ENCODE results near the gene RNASE8.

Gene RNASE8

DNA sequence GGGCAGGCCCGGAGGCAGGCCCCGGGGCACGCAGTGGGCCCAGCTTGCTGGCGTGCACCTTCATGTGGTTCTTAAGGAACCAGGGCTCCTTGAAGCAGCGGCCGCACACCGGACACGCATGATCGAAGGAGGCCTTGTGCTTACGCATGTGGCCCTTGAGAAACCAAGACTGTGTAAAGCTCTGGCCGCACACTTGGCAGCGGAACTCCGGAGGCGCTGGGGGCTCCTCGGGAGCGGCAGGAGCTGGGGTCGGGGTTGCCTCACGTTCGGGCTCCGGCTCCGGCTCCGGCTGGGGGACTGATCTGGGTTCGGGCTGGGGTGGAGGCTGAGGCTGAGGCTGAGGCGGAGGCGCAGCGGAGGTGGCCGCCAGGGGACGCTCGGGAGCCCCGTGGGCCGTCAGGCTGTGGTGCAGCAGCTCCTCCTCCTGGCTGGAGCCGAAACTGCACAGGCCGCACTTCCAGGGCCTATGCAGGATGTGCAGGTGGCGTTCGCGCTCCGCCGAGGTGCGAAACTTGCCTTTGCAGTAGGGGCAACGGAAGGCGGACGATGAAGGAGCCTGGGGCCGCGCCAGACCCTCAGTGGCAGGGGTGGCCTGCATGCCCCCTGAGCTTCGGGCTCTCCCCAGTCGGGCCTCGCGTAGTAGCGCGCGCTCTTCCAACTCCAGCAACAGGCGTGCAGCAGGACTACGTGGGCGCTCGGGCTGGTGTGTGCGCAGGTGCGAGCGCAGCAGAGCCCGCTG is 34.8 kb downstream of the RNASE8 start:
- DNase-seq (ENCODE audit: low read depth): peak; percentile 82

DNA sequence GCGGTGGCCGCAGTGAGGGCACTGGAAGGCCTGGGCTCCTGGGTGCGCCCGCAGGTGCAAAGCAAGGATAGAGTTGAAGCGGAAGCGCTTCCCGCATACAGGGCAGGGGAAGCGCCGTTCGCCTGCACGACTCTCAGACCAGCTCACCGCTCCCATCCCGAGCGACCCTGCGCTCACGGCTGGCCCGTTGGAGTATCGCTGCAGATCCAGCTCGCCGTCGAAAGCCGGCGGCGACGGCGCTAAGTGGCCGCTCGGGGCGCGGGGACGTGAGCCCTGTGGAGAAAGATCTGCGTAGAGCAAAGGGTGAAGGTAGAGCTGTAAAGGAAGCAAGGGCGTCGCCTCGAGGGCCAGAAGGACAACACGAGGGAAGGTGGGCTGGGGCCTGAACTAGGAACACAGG is 35.4 kb downstream of the RNASE8 start:
- no peak for DNase-seq (ENCODE audit: low read depth)

DNA sequence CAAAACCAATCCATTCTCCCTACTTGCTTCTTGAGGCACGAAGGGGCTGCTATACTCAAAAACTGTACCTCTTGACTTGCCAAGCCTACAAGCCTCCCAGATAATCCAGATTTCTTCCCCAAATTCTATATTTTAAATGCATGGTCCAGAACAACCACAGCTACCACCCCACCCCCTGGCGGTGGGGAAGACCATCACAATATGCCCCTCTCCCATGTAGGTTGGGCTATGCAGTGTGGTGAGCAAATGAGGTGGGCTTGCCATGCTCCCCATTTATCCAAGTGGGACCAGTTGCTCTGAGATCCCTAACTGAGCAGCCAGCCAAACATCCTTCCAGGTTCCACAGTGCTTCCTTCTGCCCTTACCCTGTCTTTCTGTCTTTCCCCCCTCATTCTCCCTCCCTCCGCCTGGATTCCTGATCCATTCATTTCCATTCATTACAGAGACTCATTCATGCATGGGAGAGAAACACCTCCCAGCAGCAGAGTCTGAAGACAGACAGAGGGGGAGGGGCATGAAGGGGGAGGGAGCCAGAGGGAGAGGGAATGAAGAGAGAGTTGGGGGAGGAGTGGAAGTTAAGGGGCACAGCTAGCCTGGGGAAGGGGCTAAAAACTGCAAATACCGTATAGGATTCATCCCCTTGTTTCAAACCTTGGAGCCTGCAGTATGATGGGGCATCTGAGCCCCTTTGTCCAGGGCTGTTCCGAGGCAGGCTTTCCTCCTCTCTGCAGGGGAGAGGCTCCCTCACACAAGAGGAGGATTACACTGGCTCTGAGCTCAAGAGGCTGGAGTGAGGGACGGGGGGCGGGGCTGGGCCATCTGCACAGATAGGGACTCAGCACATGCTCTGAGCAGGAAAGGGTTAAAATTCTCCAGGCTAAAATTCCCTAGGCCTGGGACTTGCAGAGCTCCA is 36.4 kb downstream of the RNASE8 start:
- DNase-seq (ENCODE audit: low read depth): no peak

DNA sequence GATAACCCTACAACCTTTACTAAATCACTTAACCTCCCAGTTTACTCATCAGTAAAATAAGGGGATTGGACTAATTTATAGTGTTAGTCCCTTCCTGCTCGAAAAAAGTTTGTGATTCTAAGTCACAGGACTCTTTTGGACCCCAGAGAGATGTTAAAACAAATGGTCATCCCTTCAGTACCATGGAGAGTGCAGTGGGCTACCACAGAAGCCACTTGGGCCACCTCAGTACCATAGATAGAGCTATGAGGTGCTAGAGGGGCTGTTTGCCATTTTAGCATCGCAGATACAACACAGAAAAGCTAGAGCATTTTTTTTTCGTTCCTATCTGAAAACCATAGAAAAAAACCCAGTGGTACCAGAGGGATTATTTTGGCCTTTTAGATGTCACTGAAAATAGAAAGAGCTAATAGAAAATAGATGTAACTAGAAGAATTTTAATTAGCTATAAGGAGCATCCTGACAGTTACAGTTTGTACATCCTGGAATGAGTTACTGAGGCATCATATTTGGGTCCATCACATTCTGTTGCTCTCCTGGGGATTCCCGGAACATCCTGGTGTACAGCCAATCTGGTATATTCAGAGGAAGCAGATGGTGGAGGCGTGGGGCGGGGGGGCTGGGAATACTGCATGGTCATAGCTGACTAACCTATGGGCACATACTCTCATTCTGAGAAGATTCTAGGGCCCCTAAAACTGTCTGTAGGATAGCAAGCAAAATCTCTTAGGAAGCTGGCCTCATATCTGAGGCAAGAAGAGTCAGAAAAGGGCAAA is 38.0 kb downstream of the RNASE8 start:
- DNase-seq (ENCODE audit: low read depth): no peak

DNA sequence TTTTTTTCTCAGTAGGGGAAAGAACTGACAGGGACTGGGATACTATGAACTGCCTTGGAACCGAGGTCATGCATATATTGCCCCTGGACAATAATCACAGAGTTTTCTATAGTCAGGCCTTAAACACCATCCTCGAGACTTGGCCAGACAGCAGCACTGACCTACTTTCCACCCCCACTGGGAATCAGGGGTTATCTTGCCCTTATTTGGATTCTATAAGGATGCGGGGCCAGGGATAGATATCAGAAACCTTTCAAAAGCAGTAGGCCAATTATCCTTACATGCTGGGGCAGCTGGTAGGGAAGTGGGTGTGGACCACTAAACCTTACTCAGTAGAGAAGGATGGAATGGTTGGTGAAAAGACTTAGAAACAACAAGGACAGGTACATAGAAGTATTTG is 38.8 kb downstream of the RNASE8 start:
- no peak for DNase-seq (ENCODE audit: low read depth)

DNA sequence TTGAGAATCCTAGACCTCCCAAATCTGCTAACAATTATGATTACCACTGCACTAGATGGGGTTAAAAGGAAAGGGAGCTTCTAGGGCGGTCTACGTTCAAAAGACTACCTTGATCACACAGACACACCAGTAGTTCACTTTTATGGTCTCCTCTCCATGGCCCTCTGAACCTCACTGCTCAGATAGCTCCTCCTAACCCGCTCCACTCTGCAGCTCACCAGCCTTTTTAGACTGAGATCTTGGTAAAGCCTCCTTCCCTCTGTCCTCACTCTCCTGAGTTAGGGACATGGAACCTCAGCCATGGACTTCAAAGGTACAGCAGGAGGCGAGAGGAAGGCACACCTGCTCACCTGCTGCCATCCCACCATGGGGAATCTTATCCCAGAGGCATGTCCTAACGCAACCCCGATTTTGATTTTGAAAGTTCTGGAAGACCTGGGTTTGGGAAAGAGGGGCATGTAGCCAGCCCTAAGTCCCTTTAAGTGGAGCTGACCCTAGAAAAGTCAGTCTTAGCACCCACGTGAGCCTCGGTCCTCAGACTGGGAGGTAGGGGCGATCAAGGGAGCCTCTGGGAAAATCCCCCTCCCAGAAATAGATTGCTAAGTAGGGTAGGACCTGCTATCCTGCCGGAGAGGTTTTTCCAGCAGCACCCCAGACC is 39.5 kb downstream of the RNASE8 start:
- DNase-seq (ENCODE audit: low read depth): no peak

DNA sequence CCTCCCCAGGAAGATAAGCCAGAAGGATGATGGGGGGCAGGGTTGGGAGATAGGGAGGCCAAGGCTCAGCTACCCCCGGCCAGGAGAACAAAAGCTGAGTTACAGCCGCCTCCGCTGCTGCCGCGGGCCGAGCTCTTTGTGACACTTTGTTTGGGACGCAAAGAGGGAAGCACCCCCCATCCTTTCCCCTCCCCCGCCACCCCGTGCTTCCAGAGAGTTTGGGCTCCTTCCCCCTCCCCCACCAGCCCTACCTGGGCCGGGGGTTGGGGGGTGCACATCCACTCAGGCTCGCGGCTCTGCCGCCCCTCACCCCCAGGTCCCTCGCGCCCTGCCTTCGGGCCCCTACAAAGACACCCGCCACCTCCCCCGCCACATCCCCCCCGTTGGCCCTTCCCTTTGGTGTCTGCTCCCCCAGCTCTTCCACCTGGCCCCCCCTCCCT is 40.0 kb downstream of the RNASE8 start:
- no peak for DNase-seq (ENCODE audit: low read depth)

DNA sequence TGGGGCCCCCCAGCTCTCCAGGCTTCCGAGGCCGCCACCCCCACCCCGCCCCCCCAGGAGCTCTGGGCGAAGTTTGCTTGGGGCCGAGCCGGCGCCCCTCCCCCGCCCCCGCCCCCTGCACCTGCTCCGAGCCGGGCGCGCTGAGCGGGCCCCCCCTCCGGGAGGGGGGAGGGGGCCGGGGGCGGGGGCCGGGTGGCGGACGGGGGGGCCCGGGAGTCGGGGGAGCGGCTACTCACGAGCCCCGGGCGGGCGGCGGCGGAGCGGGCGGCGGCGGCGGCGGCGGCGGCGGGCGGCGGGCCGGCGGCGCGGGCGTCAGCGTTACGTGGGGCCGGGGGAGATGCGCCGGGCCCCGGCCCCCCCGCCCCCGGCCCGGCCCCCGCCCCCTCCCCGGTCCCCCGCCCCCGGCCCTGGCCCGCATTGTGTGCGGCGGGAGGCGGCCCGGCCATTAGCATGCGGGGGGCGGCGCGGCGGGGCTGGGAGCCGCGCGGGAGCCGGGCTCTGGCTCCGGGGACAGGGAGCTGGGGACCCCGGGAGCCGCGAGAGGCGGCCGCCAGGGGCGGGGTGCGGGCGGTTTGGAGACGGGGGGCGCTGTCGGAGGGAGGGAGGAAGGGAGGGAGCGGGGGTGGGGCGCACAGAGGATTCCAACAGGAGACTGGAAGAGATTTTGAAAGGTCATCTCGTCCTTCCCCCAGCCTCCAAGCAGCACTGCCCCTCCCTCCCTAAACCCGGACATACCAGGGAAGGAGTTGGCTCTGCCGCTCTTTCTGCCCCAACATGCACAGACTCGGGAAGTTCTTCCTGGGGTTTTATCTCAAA is 40.7 kb downstream of the RNASE8 start, which contains the start of gene ZNF219:
TSS of gene ZNF219 (minus strand) at position 580 of the 816 bp plus-strand sequence. CDS start 5,064 bp downstream, outside the sequence.
- no peak for DNase-seq (ENCODE audit: low read depth)

DNA sequence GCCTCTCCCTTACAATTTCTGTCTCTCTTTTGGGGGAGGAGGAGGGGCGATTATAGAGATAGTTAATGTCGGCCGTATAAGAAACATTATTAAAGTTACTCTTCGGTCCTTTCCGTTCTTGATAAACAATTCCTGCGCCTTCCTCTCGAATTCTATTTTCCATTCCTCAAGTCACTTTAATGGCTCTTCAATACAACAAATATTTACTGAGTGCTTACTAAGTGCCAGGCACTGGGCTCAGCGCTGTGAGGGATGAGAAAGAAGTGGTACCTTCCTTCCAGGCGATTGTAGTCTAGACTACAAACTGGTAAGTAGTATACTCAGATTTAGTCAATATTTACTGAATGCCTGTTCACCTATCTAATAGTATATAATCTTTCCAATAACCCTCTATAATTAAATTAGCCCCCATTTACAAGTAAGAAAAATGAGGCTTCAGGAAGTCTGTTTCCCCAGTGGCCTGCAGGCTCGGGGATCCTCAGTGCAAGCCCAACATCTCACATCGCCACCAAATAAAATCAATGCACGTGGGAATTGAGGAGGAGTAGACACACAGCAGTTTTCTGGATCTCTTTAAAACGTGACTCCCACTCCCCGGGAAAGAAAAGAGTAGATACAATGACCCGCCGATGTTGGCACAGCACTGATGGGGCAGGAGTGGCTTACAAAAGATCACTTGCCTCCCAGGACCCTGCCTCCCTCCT is 41.4 kb downstream of the RNASE8 start:
- DNase-seq (ENCODE audit: low read depth): no peak

- DNase-seq (ENCODE audit: low read depth): no peak
Measured at GRCh38 chr14:21099596-21099985, 42.0 kb downstream of the RNASE8 start.

- DNase-seq (ENCODE audit: low read depth): no peak
Measured at GRCh38 chr14:21100931-21101330, 43.3 kb downstream of the RNASE8 start, which contains the start of gene TMEM253. TSS of gene TMEM253 (plus strand) at chr14:21101066. CDS start at chr14:21101344, 278 bp downstream.

DNA sequence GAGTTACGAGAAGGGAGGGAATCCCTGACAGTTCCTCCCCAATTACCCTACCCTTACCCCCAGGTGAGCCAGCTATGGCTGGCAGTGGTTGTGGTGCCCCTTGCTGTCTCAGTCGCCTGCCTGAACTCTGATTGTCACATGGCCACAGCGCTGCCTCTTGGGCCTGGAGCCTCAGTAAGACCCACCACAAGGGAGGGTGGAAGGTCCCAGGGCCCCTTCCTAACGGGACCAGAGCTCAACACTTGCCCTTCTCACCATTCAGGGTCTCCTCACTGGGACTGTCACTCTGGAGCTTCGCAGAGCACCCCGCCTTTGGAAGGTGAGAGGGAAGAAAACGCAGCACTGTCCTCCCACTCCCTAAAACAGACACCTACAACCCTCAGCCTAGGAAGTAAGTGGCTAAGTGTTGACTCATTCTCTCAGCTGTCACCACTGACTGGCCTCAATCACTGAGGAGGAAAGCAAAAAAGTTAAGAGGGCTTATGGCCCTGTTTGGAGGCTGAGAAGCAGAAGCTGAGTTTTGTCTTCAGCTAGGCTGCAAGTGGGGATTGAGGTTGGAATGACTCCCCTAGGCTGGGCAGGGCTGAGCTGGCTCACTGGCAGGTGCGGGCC is 44.3 kb downstream of the RNASE8 start:
- DNase-seq (ENCODE audit: low read depth): no peak

GRCh38 chr14:21102521-21103410 is 45.1 kb downstream of the RNASE8 start:
- no peak for DNase-seq (ENCODE audit: low read depth)

DNA sequence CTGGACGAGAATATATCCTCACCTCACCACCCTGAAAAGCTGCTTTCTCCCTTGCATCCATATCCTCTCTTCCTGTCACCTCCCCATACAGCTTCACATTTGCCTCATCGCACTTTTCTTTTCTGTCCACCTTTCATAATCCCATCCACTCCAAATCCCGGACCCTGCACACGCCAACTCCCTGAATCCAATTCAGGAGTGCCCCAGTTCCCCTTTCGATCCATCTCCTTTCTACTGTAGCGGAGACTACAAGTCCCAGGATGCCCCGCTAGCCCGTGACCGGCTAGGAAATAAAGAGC is 45.7 kb downstream of the RNASE8 start:
- no peak for DNase-seq (ENCODE audit: low read depth)

- peak; percentile 90 for DNase-seq (ENCODE audit: low read depth)
Measured at GRCh38 chr14:21103710-21104447, 46.3 kb downstream of the RNASE8 start.

DNA sequence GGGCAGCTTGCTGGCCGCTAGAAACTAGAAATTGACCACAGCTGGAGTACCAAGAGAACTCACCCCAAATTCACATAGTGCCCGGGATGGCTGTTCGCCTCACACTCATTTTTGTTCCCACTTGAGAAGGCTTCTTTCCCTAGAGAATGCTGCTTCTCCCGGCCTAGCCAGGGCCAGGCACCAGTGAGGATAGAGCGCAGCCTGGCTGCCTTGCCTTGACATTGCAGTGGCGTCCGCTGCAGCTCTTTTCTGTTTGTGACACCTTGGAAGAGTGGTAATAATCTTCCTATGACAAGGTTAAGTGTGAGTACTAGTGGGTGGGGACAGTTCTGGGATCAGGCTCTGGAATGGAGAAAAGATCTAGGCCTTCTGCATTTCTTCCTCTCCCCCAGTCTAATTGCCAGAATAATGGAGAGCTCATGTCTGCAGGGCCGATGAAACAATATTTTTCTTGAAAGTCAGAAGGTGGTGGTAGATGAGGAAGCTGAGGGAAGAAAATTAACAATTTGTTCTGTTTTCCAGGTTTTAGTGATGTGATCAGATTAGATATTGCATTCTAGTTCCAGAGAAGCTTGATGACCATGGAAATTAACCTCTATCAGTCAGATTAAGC is 46.9 kb downstream of the RNASE8 start:
- peak; percentile 52 for DNase-seq (ENCODE audit: low read depth)

DNA sequence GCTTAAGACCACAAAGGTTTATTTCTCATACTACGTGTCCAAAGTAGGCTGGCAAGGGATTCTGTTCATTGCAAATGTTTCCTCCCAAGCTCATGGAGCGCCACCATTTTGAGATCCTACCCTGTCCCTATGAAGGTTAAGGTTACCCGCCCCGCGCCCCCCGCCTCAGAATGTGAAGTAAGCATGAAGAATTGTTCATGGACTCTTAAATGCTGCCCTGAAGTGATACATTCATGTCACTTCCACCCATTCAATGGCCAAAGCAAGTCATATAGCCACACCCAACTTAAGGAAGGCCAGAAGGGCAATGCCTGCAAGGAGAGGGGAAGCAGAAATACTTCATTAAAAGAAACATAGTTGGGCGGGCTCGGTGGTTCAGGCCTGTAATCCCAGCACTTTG is 47.5 kb downstream of the RNASE8 start:
- no peak for DNase-seq (ENCODE audit: low read depth)

DNA sequence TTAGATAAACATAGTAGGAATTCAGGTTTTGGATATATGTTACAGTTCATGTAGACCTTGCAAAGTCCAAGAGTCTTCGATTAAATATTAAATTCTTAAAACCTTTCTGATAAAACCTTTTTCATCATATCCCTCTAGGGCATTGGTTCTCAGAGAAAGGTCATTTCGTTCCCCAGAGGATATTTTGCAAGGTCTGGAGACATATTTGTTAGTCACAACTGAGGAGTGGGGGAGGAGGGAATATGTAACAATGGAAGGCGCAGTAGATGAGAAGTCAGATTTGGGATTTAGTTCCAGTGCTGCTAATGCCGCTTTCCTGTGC is 48.5 kb downstream of the RNASE8 start:
- no peak for DNase-seq (ENCODE audit: low read depth)
